Astrocyte of the cerebellum (primary cell): ENCODE data around the gene OR10P1.
"Not testable (repeated sequence)": the region's sequence is repeated elsewhere in the genome, so short reads cannot be mapped to it uniquely, and the experiment has no call there.

ENCODE experiments used
- DNase-seq: peaks from one replicate; pipeline ENCODE4 v3.0.0-alpha.2; 2011; ENCODE audit warnings: low read depth
- H3K4me3 ChIP-seq: 2 replicates; pipeline ENCODE4 v1.5.1; 2011; ENCODE audit warnings: mild to moderate bottlenecking, low read depth, low read length, moderate library complexity
- CTCF ChIP-seq: IDR thresholded peaks from 2 replicates; pipeline ENCODE4 v1.5.1; 2012; ENCODE audit warnings: low read length, low read depth, moderate library complexity, mild to moderate bottlenecking; ENCODE audit errors: missing control alignments
- in situ Hi-C: cut with HindIII; loops from 2 replicates; pipeline ENCODE4 v1.10.0; 2017; ENCODE audit warnings: low sequenced_read_pairs

Gene OR10P1

GRCh38 chr12:55636853-55637252, at the start of gene OR10P1:
OR10P1 (plus strand) TSS chr12:55636892; CDS start chr12:55636892, 0 bp downstream.
- no peak within 1 kb of the TSS for H3K4me3 ChIP-seq
- TF ChIP-seq CTCF, result no peak
- in situ Hi-C loops, result no loop called here
- no peak for DNase-seq

GRCh38 chr12:55590152-55590551, 46.5 kb upstream of the OR10P1 start:
- DNase-seq, H3K4me3 ChIP-seq, in situ Hi-C loops: not testable (repeated sequence)

- no peak for DNase-seq
- in situ Hi-C loops, result no loop called here
- no peak overlapping the region for H3K4me3 ChIP-seq
- no peak for TF ChIP-seq CTCF
Observed at GRCh38 chr12:55607821-55608594, 28.7 kb upstream of the OR10P1 start.

GRCh38 chr12:55610598-55610997, 26.1 kb upstream of the OR10P1 start:
- no peak for DNase-seq
- no peak overlapping the region for H3K4me3 ChIP-seq
- in situ Hi-C loops, result no loop called here
- TF ChIP-seq CTCF, result no peak

- in situ Hi-C loops, result no loop called here
- TF ChIP-seq CTCF, result no peak
- H3K4me3 ChIP-seq, result no peak overlapping the region
- no peak for DNase-seq
Observed at GRCh38 chr12:55612646-55613045, 24.0 kb upstream of the OR10P1 start.

- no peak overlapping the region for H3K4me3 ChIP-seq
- in situ Hi-C loops, result no loop called here
- no peak for TF ChIP-seq CTCF
- no peak for DNase-seq
Observed at GRCh38 chr12:55614764-55615163, 21.9 kb upstream of the OR10P1 start.

GRCh38 chr12:55619354-55620138, 17.1 kb upstream of the OR10P1 start:
- peak; percentile 90 for DNase-seq
- in situ Hi-C loops, result no loop called here
- no peak overlapping the region for H3K4me3 ChIP-seq
- peak; percentile 73 for TF ChIP-seq CTCF
